PFSK-1 (cell line): Measurements from ENCODE around the gene GFPT2.

ENCODE experiments used
- FOXP2 ChIP-seq: optimal IDR thresholded peaks from 2 replicates; pipeline ENCODE3; 2011; ENCODE audit warnings: borderline replicate concordance, control low read depth, inconsistent platforms; ENCODE audit not compliant: insufficient read depth; ENCODE audit errors: extremely low read length, extremely low read depth
- POLR2AphosphoS5 ChIP-seq: IDR thresholded peaks from 2 replicates; pipeline ENCODE4 v1.6.1; 2012; ENCODE audit warnings: low read depth, mild to moderate bottlenecking, control low read depth, low read length, moderate library complexity
- SIN3A ChIP-seq: IDR thresholded peaks from 2 replicates; pipeline ENCODE4 v1.6.1; 2012; ENCODE audit warnings: mild to moderate bottlenecking, low read length, moderate library complexity, borderline replicate concordance; ENCODE audit not compliant: insufficient read depth
- TAF1 ChIP-seq: IDR thresholded peaks from 2 replicates; pipeline ENCODE4 v1.6.1; 2012; ENCODE audit warnings: low read length, control low read depth, borderline replicate concordance; ENCODE audit not compliant: insufficient read depth
- TF ChIP-seq, protein P1 (sequence below), 2 experiments: IDR thresholded peaks; 2 replicates each; pipeline versions ENCODE4 v1.6.1 to v1.8.0; 2011 to 2012; ENCODE audit warnings: low read depth in 2 of 2, low read length in 2 of 2, control low read depth in 1 of 2, inconsistent platforms in 1 of 2, mild to moderate bottlenecking in 1 of 2, moderate library complexity in 1 of 2; ENCODE audit not compliant: insufficient read depth in 1 of 2

GFPT2 gene

DNA sequence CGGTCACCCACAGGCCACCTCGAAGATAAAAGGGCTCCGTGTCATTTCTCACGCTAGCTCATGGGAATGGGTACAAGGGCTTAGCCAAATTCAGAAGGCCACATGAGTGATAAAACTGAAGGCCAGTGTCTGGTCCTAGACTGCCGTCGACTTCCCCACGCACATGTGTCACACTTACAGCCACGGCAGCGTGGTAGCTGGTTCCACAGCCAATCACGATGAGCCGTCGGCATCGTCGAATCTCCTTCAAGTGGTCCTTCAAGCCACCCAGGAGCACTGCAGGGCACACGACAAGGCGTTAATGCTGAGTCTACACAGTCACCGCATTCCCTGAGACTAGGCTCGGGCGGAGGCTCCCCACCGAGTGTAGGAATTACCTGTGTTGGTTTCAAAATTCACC is 36.5 kb downstream of the GFPT2 start:
- no peak for TF ChIP-seq POLR2AphosphoS5
- no peak for TF ChIP-seq TAF1
- TF ChIP-seq SIN3A: no peak
- no peak for TF ChIP-seq FOXP2
- TF ChIP-seq, protein P1, sequence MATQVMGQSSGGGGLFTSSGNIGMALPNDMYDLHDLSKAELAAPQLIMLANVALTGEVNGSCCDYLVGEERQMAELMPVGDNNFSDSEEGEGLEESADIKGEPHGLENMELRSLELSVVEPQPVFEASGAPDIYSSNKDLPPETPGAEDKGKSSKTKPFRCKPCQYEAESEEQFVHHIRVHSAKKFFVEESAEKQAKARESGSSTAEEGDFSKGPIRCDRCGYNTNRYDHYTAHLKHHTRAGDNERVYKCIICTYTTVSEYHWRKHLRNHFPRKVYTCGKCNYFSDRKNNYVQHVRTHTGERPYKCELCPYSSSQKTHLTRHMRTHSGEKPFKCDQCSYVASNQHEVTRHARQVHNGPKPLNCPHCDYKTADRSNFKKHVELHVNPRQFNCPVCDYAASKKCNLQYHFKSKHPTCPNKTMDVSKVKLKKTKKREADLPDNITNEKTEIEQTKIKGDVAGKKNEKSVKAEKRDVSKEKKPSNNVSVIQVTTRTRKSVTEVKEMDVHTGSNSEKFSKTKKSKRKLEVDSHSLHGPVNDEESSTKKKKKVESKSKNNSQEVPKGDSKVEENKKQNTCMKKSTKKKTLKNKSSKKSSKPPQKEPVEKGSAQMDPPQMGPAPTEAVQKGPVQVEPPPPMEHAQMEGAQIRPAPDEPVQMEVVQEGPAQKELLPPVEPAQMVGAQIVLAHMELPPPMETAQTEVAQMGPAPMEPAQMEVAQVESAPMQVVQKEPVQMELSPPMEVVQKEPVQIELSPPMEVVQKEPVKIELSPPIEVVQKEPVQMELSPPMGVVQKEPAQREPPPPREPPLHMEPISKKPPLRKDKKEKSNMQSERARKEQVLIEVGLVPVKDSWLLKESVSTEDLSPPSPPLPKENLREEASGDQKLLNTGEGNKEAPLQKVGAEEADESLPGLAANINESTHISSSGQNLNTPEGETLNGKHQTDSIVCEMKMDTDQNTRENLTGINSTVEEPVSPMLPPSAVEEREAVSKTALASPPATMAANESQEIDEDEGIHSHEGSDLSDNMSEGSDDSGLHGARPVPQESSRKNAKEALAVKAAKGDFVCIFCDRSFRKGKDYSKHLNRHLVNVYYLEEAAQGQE (IDR thresholded peaks at IDR 0.05; ENCODE audit: insufficient read depth in 1 of 2, low read depth in 2 of 2, low read length in 2 of 2): no peak

- TF ChIP-seq, protein P1 (IDR thresholded peaks at IDR 0.05; ENCODE audit: insufficient read depth in 1 of 2, low read depth in 2 of 2, low read length in 2 of 2): no peak
- TF ChIP-seq SIN3A (no peak), TAF1 (no peak)
Observed at GRCh38 chr5:180315762-180316212, 37.3 kb downstream of the GFPT2 start.

- TF ChIP-seq POLR2AphosphoS5: no peak
- TF ChIP-seq, protein P1 (IDR thresholded peaks at IDR 0.05; ENCODE audit: insufficient read depth in 1 of 2, low read depth in 2 of 2, low read length in 2 of 2): no peak
- no peak for TF ChIP-seq TAF1
- no peak for TF ChIP-seq FOXP2
- TF ChIP-seq SIN3A: no peak
Observed at GRCh38 chr5:180313677-180314505, 39.2 kb downstream of the GFPT2 start.

- TF ChIP-seq, protein P1 (IDR thresholded peaks at IDR 0.05; ENCODE audit: insufficient read depth in 1 of 2, low read depth in 2 of 2, low read length in 2 of 2): no peak
- TF ChIP-seq TAF1 (no peak), FOXP2 (no peak), POLR2AphosphoS5 (no peak), SIN3A (no peak)
Observed at GRCh38 chr5:180311216-180311615, 41.9 kb downstream of the GFPT2 start.
